IMR-90 (cell line): ENCODE measurements around the gene BBS5. TPM values are rescaled to one million over a fixed set of nuclear protein-coding genes. Genes with fewer than 3 reads are reported as not detected.

Experiments used
- ATAC-seq: fragments of 200-7000 bp; cut with Tn5 transposase; 2 replicates; pipeline ENCODE4 v1.9.1; 2020; ENCODE audit warnings: low read depth, mild to moderate bottlenecking, moderate library complexity
- BruUV-seq: library from RNA; stranded (reverse); fragments of 400-500 nt; replicated peaks from 2 replicates; lab custom pipeline; 2021; lab: Mats Ljungman, UMichigan
- CTCF ChIA-PET: fragments of 300-600 bp; formaldehyde crosslinking; extraction: SDS; loops from one replicate; lab custom pipeline; 2021; ENCODE audit warnings: antibody characterized with exemption; lab: Yijun Ruan, JAX
- POLR2A ChIA-PET: fragments of 300-600 bp; sonication (Branson Sonifier 250); formaldehyde crosslinking; loops from one replicate; lab custom pipeline; 2022; ENCODE audit warnings: antibody characterized with exemption; ENCODE audit not compliant: unreplicated experiment; lab: Charles Lee
- DNase-seq: peaks from one replicate; pipeline ENCODE4 v3.0.0; 2013
- H2AFZ ChIP-seq: replicated peaks from 2 replicates; pipeline ENCODE3; 2013; ENCODE audit warnings: low read length, mild to moderate bottlenecking; ENCODE audit not compliant: poor library complexity
- H2AK5ac ChIP-seq: 2 replicates; pipeline ENCODE4 v1.6.1; 2013; ENCODE audit warnings: low read depth, low read length, inconsistent platforms
- H2AK9ac ChIP-seq: replicated peaks from 2 replicates; pipeline ENCODE3; 2013; ENCODE audit warnings: mild to moderate bottlenecking, low read depth, low read length, moderate library complexity; ENCODE audit not compliant: poor library complexity
- H2BK120ac ChIP-seq: 2 replicates; pipeline ENCODE4 v1.6.1; 2013; ENCODE audit warnings: low read depth, low read length, inconsistent platforms
- H2BK15ac ChIP-seq: 3 replicates; pipeline ENCODE4 v1.6.1; 2013; ENCODE audit warnings: low read depth, low read length, inconsistent platforms
- H2BK20ac ChIP-seq: 2 replicates; pipeline ENCODE4 v1.6.1; 2013; ENCODE audit warnings: low read depth, mild to moderate bottlenecking, inconsistent platforms, low read length, moderate library complexity
- H2BK5ac ChIP-seq: 2 replicates; pipeline ENCODE4 v1.6.1; 2013; ENCODE audit warnings: mild to moderate bottlenecking, low read depth, low read length, inconsistent platforms; ENCODE audit not compliant: poor library complexity, severe bottlenecking
- H3K14ac ChIP-seq: replicated peaks from 2 replicates; pipeline ENCODE4 v1.6.1; 2013; ENCODE audit warnings: low read depth, low read length, inconsistent platforms
- H3K18ac ChIP-seq: 2 replicates; pipeline ENCODE4 v1.6.1; 2013; ENCODE audit warnings: low read depth, low read length, control low read depth
- H3K23ac ChIP-seq: 2 replicates; pipeline ENCODE4 v1.6.1; 2013; ENCODE audit warnings: low read depth, low read length, inconsistent platforms
- H3K27ac ChIP-seq: 2 replicates; pipeline ENCODE4 v1.5.1; 2013; ENCODE audit warnings: mild to moderate bottlenecking, control low read depth, low read length; ENCODE audit not compliant: insufficient read depth
- H3K27me3 ChIP-seq: 2 replicates; pipeline ENCODE4 v1.6.1; 2013; ENCODE audit warnings: low read length; ENCODE audit not compliant: control insufficient read depth, insufficient read depth
- H3K36me3 ChIP-seq: 2 replicates; pipeline ENCODE4 v1.6.1; 2013; ENCODE audit warnings: low read length, mixed read lengths; ENCODE audit not compliant: control insufficient read depth, insufficient read depth
- H3K4ac ChIP-seq: 2 replicates; pipeline ENCODE4 v1.6.1; 2013; ENCODE audit warnings: low read depth, low read length, inconsistent platforms
- H3K4me1 ChIP-seq: 2 replicates; pipeline ENCODE4 v1.6.1; 2013; ENCODE audit warnings: low read length, mixed read lengths; ENCODE audit not compliant: control insufficient read depth, insufficient read depth
- H3K4me2 ChIP-seq: 2 replicates; pipeline ENCODE4 v1.6.1; 2013; ENCODE audit warnings: low read depth, mild to moderate bottlenecking, control low read depth, low read length, moderate library complexity
- H3K4me3 ChIP-seq: 2 replicates; pipeline ENCODE4 v1.5.1; 2013; ENCODE audit warnings: low read depth, mild to moderate bottlenecking, control low read depth, low read length, moderate library complexity; ENCODE audit not compliant: insufficient read depth
- H3K56ac ChIP-seq: 2 replicates; pipeline ENCODE4 v1.6.1; 2013; ENCODE audit warnings: low read length, inconsistent platforms; ENCODE audit not compliant: insufficient read depth; ENCODE audit errors: extremely low read depth
- H3K79me1 ChIP-seq, 2 experiments: 2 replicates each; pipeline ENCODE4 v1.6.1; 2013; ENCODE audit warnings: low read length in 2 of 2, inconsistent platforms in 1 of 2, low read depth in 1 of 2
- H3K9ac ChIP-seq: 2 replicates; pipeline ENCODE4 v1.6.1; 2013; ENCODE audit warnings: low read depth, low read length, control low read depth
- H3K9me1 ChIP-seq: 2 replicates; pipeline ENCODE4 v1.6.1; 2013; ENCODE audit warnings: low read length, inconsistent platforms; ENCODE audit not compliant: insufficient read depth
- H3K9me3 ChIP-seq: 2 replicates; pipeline ENCODE4 v1.6.1; 2013; ENCODE audit warnings: low read length; ENCODE audit not compliant: control insufficient read depth, insufficient read depth
- H4K20me1 ChIP-seq: 2 replicates; pipeline ENCODE4 v1.6.1; 2013; ENCODE audit warnings: low read length, inconsistent platforms; ENCODE audit not compliant: insufficient read depth
- H4K5ac ChIP-seq: 2 replicates; pipeline ENCODE4 v1.6.1; 2013; ENCODE audit warnings: mild to moderate bottlenecking, low read depth, low read length, control low read depth
- H4K8ac ChIP-seq, 2 experiments: 2 replicates each; pipeline ENCODE4 v1.6.1; 2013; ENCODE audit warnings: low read depth in 2 of 2, low read length in 2 of 2, control low read depth in 1 of 2, inconsistent platforms in 1 of 2
- H4K91ac ChIP-seq: 2 replicates; pipeline ENCODE4 v1.6.1; 2013; ENCODE audit warnings: low read depth, low read length, inconsistent platforms; ENCODE audit not compliant: insufficient read depth
- BHLHE40 ChIP-seq: fragments of 150-350 bp; IDR thresholded peaks from 2 replicates; pipeline ENCODE4 v1.6.1; 2016; ENCODE audit warnings: mild to moderate bottlenecking, low read depth, low read length
- CEBPB ChIP-seq: IDR thresholded peaks from 2 replicates; pipeline ENCODE4 v1.6.1; 2012; ENCODE audit warnings: low read depth, low read length, improper control_type of control experiment
- CHD1 ChIP-seq: IDR thresholded peaks from 2 replicates; pipeline ENCODE4 v1.6.1; 2012; ENCODE audit warnings: low read depth, low read length, improper control_type of control experiment
- ELK1 ChIP-seq: fragments of 150-350 bp; IDR thresholded peaks from 2 replicates; pipeline ENCODE4 v1.6.1; 2016; ENCODE audit warnings: low read depth, mild to moderate bottlenecking, low read length, moderate library complexity, borderline replicate concordance
- FOS ChIP-seq: fragments of 150-350 bp; IDR thresholded peaks from 2 replicates; pipeline ENCODE4 v1.6.1; 2016; ENCODE audit warnings: low read depth, low read length
- MAFK ChIP-seq: IDR thresholded peaks from 2 replicates; pipeline ENCODE4 v1.6.1; 2012; ENCODE audit warnings: low read depth, low read length, improper control_type of control experiment
- MAZ ChIP-seq: IDR thresholded peaks from 2 replicates; pipeline ENCODE4 v1.6.1; 2012; ENCODE audit warnings: low read depth, mild to moderate bottlenecking, low read length, improper control_type of control experiment, moderate library complexity, borderline replicate concordance
- MXI1 ChIP-seq: IDR thresholded peaks from 2 replicates; pipeline ENCODE4 v1.6.1; 2012; ENCODE audit warnings: low read depth, mild to moderate bottlenecking, low read length, moderate library complexity, borderline replicate concordance
- NFE2L2 ChIP-seq: fragments of 150-350 bp; IDR thresholded peaks from 2 replicates; pipeline ENCODE4 v1.6.1; 2016; ENCODE audit warnings: low read depth, mild to moderate bottlenecking, low read length
- POLR2A ChIP-seq: IDR thresholded peaks from 2 replicates; pipeline ENCODE4 v1.6.1; 2012; ENCODE audit warnings: mild to moderate bottlenecking, low read depth, low read length
- RAD21 ChIP-seq: IDR thresholded peaks from 2 replicates; pipeline ENCODE4 v1.6.1; 2012; ENCODE audit warnings: low read length, improper control_type of control experiment
- RCOR1 ChIP-seq: IDR thresholded peaks from 2 replicates; pipeline ENCODE4 v1.6.1; 2012; ENCODE audit warnings: mild to moderate bottlenecking, low read length, improper control_type of control experiment; ENCODE audit not compliant: insufficient replicate concordance
- RFX5 ChIP-seq: IDR thresholded peaks from 2 replicates; pipeline ENCODE4 v1.8.0; 2012; ENCODE audit warnings: low read depth, mild to moderate bottlenecking, low read length, moderate library complexity
- SMC3 ChIP-seq: fragments of 150-350 bp; IDR thresholded peaks from 2 replicates; pipeline ENCODE4 v1.6.1; 2016; ENCODE audit warnings: low read depth, mild to moderate bottlenecking, antibody characterized with exemption, low read length, moderate library complexity
- WGBS, 2 experiments: methylation state at CpG; one replicate each; pipeline versions ENCODE4 v1.1.5 to v1.1.7; 2013; ENCODE audit warnings: missing lambda C conversion rate in 2 of 2; ENCODE audit not compliant: insufficient read length in 1 of 2; ENCODE audit errors: extremely low coverage in 2 of 2; 5-methylcytosine and 5-hydroxymethylcytosine counted together
- dilution Hi-C: fragments of 300-500 bp; cut with HindIII; formaldehyde crosslinking; loops from one replicate; pipeline ENCODE4 v1.14.3; 2018; ENCODE audit warnings: low sequenced_read_pairs; ENCODE audit not compliant: unreplicated experiment
- in situ Hi-C: fragments of 300-500 bp; cut with MboI; formaldehyde crosslinking; loops from 3 replicates; pipeline ENCODE4 v1.14.3; 2019; ENCODE audit warnings: low sequenced_read_pairs, inconsistent platforms, mixed read lengths
- intact Hi-C: fragments of 100-400 bp; cut with micrococcal nuclease; formaldehyde crosslinking; loops from 2 replicates; pipeline ENCODE4 v1.10.0; 2022
- polyA plus RNA-seq, 3 experiments: library from polyadenylated mRNA; depleted of rRNA; stranded (reverse); fragments of >200 nt; gene quantifications; 2 replicates each; pipeline ENCODE4 v1.2.3, GENCODE V29; 2012; ENCODE audit warnings: low replicate concordance in 1 of 3
- total RNA-seq: library from RNA; depleted of rRNA; stranded (reverse); fragments of >200 nt; gene quantifications from 2 replicates; pipeline ENCODE4 v1.2.3, GENCODE V29; 2012
- TF ChIP-seq, protein P1 (sequence below): conservative IDR thresholded peaks from 2 replicates; pipeline ENCODE4 v1.5.1; 2012; ENCODE audit warnings: mild to moderate bottlenecking, low read depth, low read length, improper control_type of control experiment
- TF ChIP-seq, protein P2 (sequence below): fragments of 150-350 bp; IDR thresholded peaks from 2 replicates; pipeline ENCODE4 v1.6.1; 2017; ENCODE audit warnings: mild to moderate bottlenecking, antibody characterized with exemption, low read length, low read depth

Gene BBS5
- total and polyA plus RNA-seq, 2 of the 4 experiments (the other 2 are of a cell fraction), result 1.4 to 4.1 TPM

GRCh38 chr2:169464466-169464865 is 14.8 kb upstream of the BBS5 start:
- no TSS peak for BruUV-seq
- dilution Hi-C loops (no loop called here), intact Hi-C loops (no loop called here), in situ Hi-C loops (no loop called here)
- no peak overlapping the region for H4K91ac ChIP-seq
- peak overlapping the region; percentile 29; the same call in 1 of the 2 replicates for H4K5ac ChIP-seq
- H2BK15ac ChIP-seq, result no peak overlapping the region; the same call in 2 of the 3 replicates
- H3K9ac ChIP-seq, result no peak overlapping the region
- no peak overlapping the region for H2BK20ac ChIP-seq
- no CpG with 5 or more reads among the region's 1 CpG for WGBS, 2 experiments
- H2AK5ac ChIP-seq, result no peak overlapping the region
- no peak overlapping the region for H3K14ac ChIP-seq
- H3K9me3 ChIP-seq, result no peaks in the 10 kb centered on the region
- peak overlapping the region; percentile 52; the same call in 1 of the 2 replicates for H3K18ac ChIP-seq
- no peak overlapping the region for H3K4me2 ChIP-seq
- ATAC-seq (no peak), DNase-seq (no peak)
- TF ChIP-seq RAD21, result no peak
- TF ChIP-seq, protein P1, sequence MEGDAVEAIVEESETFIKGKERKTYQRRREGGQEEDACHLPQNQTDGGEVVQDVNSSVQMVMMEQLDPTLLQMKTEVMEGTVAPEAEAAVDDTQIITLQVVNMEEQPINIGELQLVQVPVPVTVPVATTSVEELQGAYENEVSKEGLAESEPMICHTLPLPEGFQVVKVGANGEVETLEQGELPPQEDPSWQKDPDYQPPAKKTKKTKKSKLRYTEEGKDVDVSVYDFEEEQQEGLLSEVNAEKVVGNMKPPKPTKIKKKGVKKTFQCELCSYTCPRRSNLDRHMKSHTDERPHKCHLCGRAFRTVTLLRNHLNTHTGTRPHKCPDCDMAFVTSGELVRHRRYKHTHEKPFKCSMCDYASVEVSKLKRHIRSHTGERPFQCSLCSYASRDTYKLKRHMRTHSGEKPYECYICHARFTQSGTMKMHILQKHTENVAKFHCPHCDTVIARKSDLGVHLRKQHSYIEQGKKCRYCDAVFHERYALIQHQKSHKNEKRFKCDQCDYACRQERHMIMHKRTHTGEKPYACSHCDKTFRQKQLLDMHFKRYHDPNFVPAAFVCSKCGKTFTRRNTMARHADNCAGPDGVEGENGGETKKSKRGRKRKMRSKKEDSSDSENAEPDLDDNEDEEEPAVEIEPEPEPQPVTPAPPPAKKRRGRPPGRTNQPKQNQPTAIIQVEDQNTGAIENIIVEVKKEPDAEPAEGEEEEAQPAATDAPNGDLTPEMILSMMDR, result no peak
- TF ChIP-seq SMC3, result no peak
- TF ChIP-seq BHLHE40, result no peak
- no peak for TF ChIP-seq POLR2A
- no peak for TF ChIP-seq FOS
- TF ChIP-seq NFE2L2, result no peak
- TF ChIP-seq, protein P2, sequence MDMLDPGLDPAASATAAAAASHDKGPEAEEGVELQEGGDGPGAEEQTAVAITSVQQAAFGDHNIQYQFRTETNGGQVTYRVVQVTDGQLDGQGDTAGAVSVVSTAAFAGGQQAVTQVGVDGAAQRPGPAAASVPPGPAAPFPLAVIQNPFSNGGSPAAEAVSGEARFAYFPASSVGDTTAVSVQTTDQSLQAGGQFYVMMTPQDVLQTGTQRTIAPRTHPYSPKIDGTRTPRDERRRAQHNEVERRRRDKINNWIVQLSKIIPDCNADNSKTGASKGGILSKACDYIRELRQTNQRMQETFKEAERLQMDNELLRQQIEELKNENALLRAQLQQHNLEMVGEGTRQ, result no peak
- TF ChIP-seq ELK1, result no peak
- no peak for TF ChIP-seq CHD1
- TF ChIP-seq RFX5, result no peak
- TF ChIP-seq MAFK, result no peak
- no peak for TF ChIP-seq MAZ
- no peak for TF ChIP-seq RCOR1
- TF ChIP-seq MXI1, result no peak
- TF ChIP-seq CEBPB, result no peak
- H3K9me1 ChIP-seq, result peaks cover 4% of the 10 kb centered on the region; the same call in 1 of the 2 replicates
- no peaks in the 10 kb centered on the region for H3K36me3 ChIP-seq
- ChIA-PET POLR2A (no interaction called here), CTCF (no interaction called here)
- no peaks in the 10 kb centered on the region for H3K27me3 ChIP-seq
- no peak overlapping the region for H2BK120ac ChIP-seq
- no peak overlapping the region for H3K27ac ChIP-seq
- H3K79me1 ChIP-seq, result no peaks in the 10 kb centered on the region
- H2BK5ac ChIP-seq, result peak overlapping the region; percentile 18
- H3K4ac ChIP-seq, result no peak overlapping the region
- peaks cover 10% of the 10 kb centered on the region for H3K4me1 ChIP-seq
- no peak overlapping the region for H3K23ac ChIP-seq
- H4K8ac ChIP-seq, result 0 out of 4 replicates have a peak overlapping the region, but pooled peaks of 1 of the 2 experiments have one; percentile 0
- H2AFZ ChIP-seq, result no peak overlapping the region
- H4K20me1 ChIP-seq, result no peaks in the 10 kb centered on the region
- no peak overlapping the region for H2AK9ac ChIP-seq
- no peak overlapping the region for H3K4me3 ChIP-seq
- H3K56ac ChIP-seq, result no peak overlapping the region
